SIG-M5 treated with dmso at 0.1 percent for 504 hours (cell line): ENCODE data around the gene RIN1.

Experiments used
- DNase-seq: peaks from one replicate; lab custom pipeline; 2025; ENCODE audit not compliant: unreplicated experiment; lab: John Stamatoyannopoulos, UW

RIN1 gene

GRCh38 chr11:66335531-66336233 is 552 bp downstream of the RIN1 start:
- no peak for DNase-seq

GRCh38 chr11:66334605-66335442 is 1.4 kb downstream of the RIN1 start:
- DNase-seq, result peak; percentile 41

DNA sequence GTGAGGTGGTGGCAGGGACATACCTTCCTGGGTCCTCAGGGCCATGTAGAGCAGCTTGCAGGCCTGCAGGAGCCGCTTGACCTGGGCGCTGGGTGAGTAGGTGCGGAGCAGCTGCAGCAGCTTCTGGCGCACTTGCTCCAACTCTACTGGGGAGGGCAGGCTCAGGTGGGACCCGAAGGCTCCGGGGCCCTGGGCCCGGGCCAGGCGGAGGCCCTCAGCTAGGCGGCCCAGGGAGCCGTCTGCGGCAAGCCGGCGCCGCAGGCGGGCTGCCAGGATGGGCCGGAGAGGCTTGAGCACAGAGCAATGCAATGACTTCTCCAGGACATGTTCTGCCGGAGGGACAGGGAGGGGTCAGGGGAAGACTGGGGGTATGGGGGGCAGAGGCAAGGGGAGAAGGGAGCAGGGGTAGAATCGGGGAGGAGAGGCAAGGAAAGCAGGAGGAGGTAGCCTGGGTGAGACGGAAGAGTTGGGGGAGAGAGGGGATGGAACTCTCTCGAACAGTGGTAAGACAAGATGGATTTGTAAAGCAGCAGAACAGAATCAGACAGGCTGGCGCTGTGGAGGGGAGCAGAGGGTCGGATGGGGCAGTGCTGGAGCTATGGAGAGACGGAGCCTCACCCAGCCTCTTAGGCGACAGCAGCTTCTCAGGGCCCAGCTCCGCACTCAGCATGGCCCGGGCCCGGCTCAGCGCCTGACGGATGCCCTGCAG is 2.2 kb downstream of the RIN1 start:
- DNase-seq, result no peak

GRCh38 chr11:66333220-66333877 is 2.9 kb downstream of the RIN1 start:
- no peak for DNase-seq

GRCh38 chr11:66332371-66333219 is 3.6 kb downstream of the RIN1 start:
- no peak for DNase-seq

- DNase-seq, result no peak
Observed at GRCh38 chr11:66331542-66332370, 4.5 kb downstream of the RIN1 start.

DNA sequence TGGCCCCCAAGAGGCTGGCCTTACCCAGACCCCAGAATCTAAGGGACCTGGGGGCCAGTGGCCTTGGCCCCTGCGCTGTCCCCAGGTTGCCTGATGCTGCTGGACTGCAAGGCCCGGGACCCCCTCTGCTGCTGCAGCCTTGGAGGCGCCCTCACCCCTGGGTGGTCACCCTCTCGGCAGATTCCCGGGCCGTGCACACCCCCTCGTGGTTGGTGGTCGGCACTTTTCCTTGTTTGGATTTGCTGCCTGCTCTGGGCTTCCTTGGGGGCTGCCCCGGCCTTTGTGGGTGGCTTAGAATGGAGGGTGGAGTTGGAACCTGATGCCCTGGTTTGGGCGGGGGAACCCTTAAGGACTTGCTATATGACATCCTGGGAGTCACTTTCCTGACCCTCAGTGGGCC is 5.3 kb downstream of the RIN1 start:
- no peak for DNase-seq

- no peak for DNase-seq
Observed at GRCh38 chr11:66329165-66329673, 7.0 kb downstream of the RIN1 start.

- DNase-seq, result peak; percentile 72
Observed at GRCh38 chr11:66328302-66329144, 7.7 kb downstream of the RIN1 start.

DNA sequence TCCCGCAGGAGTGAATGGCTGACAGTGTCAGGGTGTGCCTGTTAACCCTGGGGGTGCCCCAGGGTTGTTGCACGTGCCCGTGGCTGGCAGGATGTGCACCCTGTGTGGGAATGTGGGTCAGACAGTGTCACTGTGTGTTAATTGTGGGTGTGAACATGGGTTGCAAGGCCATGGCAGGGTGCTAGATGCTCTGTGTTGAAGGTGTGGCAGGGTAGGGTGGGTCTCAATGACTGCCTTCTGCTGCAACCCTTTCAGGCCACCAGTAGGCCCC is 8.3 kb downstream of the RIN1 start:
- DNase-seq, result no peak

DNA sequence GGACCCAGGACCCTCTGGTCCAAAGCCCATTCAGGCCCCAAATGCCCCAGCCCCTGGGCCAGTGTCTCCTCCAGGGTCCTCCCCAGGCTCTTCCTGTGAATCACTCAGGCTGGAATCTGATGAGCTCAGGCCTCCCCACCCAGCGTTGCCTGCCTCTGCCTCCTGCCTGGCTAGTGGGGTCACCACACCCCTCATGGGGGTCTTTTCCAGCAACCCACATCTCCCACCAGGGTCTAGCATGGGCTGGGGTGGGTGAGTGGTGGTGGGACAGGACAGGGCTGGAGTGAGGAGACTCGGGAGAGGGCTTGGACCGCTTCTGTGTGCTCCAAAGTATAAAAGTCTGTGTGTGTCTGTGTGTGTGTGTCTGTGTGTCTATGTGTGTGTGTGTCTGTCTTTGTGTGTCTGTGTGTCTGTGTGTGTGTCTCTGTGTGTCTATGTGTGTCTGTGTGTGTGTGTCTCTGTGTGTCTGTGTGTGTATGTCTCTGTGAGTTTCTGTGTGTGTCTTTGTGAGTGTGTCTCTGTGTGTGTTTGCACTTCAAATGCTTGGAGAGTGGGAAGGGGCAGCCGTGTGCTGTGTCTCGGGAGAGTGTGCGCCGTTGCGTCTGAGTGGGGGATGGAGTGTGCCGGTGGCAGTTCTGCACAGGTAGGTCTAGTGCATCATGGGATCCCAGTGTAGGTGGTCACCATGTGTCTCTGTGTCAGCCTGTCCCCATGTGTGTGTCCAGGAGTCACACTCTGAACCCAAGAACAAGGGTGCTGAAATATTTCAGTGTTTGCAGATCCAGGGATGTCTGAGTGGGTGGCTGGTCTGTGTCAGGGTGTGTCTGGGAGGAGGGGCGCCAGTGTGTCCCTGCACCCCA is 8.8 kb downstream of the RIN1 start:
- DNase-seq, result no peak

DNA sequence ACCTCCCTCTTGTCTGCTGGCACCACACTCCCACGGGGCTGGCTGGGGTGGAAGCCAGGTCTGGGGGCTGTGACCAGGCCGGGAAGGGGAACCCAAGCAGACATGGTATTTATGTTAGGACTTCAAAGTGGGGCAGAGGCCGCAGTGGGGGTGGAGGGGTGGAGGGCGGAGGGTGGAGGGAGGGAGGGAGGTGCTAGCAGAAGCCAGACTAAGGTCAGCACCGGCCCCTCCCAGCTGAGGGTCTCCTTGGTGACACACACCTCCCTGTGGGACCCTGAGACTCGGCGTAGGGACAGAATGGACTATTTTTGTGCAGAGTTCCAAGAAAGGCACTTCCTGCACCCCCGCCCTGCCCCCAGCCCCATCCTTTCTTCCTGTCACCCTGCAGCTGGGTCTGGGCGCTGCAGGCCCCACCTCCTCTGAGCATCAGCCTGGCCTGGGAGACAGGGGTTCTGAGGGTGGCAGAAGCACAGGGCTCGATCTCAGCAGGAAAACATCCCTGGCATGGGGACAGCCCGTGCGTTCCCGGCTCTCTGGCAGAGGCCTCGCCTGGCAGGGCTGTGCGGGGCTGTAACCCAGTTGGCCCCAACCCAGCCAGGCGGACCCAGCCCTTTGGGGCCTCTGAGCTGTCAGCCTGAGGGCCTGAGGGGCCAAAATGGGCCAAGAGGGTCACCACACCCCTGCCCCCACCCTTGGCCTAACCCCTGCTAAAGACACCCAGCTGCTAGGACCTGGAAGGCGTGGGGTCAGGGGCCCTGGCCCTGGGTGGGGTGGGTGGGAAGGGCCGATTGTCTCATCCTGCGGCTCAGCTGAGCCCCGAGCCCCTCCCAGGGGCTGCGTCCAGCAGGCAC is 9.7 kb downstream of the RIN1 start:
- DNase-seq, result no peak

GRCh38 chr11:66325263-66325671 is 11.0 kb downstream of the RIN1 start:
- DNase-seq, result no peak

GRCh38 chr11:66324664-66325063 is 11.6 kb downstream of the RIN1 start:
- no peak for DNase-seq

- no peak for DNase-seq
Observed at GRCh38 chr11:66323684-66324083, 12.6 kb downstream of the RIN1 start.

GRCh38 chr11:66322732-66323427 is 13.4 kb downstream of the RIN1 start:
- DNase-seq, result no peak
